Thoracic aorta (tissue), 2 donors: ENCODE results near the gene TNFRSF19. TPM values are rescaled to one million over a fixed set of nuclear protein-coding genes. Genes with fewer than 3 reads are reported as not detected.

ENCODE experiments used
- ATAC-seq: fragments of 150-250 bp; one replicate; pipeline ENCODE4 v1.8.0; 2017; ENCODE audit warnings: low read depth; ENCODE audit not compliant: insufficient number of reproducible peaks, low FRiP score
- DNase-seq: peaks from one replicate; pipeline ENCODE4 v3.0.0-alpha.2; 2020; ENCODE audit warnings: low spot score
- H3K27ac ChIP-seq, 2 donors: fragments of 200-600 bp; sonication (generic); 1 replicate in 1 of 2; 2 replicates in 1 of 2; pipeline ENCODE4 v1.5.1; 2016; ENCODE audit warnings: mild to moderate bottlenecking in 2 of 2, moderate library complexity in 2 of 2
- H3K27me3 ChIP-seq: fragments of 200-600 bp; sonication (generic); replicated peaks from 2 replicates; pipeline ENCODE4 v1.6.0; 2016; ENCODE audit warnings: mild to moderate bottlenecking; ENCODE audit not compliant: insufficient read depth
- H3K36me3 ChIP-seq: fragments of 200-600 bp; sonication (generic); one replicate; pipeline ENCODE4 v1.5.1; 2016
- H3K4me1 ChIP-seq, 2 donors: fragments of 200-600 bp; sonication (generic); 1 replicate in 1 of 2; 2 replicates in 1 of 2; pipeline versions ENCODE4 v1.5.1 to v1.6.0; 2016; ENCODE audit warnings: low read depth in 2 of 2, mild to moderate bottlenecking in 1 of 2; ENCODE audit not compliant: control insufficient read depth in 1 of 2
- H3K4me3 ChIP-seq: fragments of 200-600 bp; sonication (generic); 2 replicates; pipeline ENCODE4 v1.5.1; 2016; ENCODE audit warnings: mild to moderate bottlenecking
- H3K9me3 ChIP-seq: fragments of 200-600 bp; sonication (generic); 2 replicates; pipeline ENCODE4 v1.5.1; 2016
- total RNA-seq, 2 donors: library from RNA; depleted of rRNA; stranded (reverse); fragments of >200 nt; gene quantifications; one replicate each; pipeline versions ENCODE4 v1.1.0 to v1.2.3, GENCODE V29; 2016
- TF ChIP-seq, protein P1 (sequence below): fragments of 200-600 bp; sonication (generic); IDR thresholded peaks from one replicate; pipeline ENCODE4 v1.5.1; 2019; ENCODE audit warnings: antibody characterized with exemption

Gene TNFRSF19
- total RNA-seq, 2 donors from 2014 or later, result 1.4 to 7.6 TPM

DNA sequence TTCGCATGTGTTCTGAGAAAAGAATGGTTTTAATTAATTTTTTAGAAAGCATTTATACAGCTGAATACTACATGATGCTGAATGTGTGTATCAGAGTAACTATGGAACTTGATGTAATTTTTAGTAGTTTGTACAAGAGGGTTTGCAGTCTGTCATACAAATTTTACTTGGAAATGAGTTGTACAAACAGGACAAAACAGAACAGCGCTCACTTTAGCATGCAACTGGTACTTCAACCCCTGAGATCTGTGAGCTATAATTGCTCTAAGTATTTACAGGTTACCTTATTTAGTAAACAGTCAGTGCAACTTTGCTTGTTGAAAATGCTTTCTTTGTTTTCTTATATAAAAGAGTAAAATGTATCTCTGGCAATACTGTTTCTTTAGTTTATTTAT lies 706 bp downstream of the TNFRSF19 start:
- H3K4me1 ChIP-seq, result no peaks in the 10 kb centered on the region
- H3K27me3 ChIP-seq, result peaks cover 6% of the 10 kb centered on the region
- H3K4me3 ChIP-seq, result no peak overlapping the region
- no peak for ATAC-seq
- no peaks in the 10 kb centered on the region for H3K36me3 ChIP-seq
- no peak for DNase-seq
- TF ChIP-seq, protein P1, sequence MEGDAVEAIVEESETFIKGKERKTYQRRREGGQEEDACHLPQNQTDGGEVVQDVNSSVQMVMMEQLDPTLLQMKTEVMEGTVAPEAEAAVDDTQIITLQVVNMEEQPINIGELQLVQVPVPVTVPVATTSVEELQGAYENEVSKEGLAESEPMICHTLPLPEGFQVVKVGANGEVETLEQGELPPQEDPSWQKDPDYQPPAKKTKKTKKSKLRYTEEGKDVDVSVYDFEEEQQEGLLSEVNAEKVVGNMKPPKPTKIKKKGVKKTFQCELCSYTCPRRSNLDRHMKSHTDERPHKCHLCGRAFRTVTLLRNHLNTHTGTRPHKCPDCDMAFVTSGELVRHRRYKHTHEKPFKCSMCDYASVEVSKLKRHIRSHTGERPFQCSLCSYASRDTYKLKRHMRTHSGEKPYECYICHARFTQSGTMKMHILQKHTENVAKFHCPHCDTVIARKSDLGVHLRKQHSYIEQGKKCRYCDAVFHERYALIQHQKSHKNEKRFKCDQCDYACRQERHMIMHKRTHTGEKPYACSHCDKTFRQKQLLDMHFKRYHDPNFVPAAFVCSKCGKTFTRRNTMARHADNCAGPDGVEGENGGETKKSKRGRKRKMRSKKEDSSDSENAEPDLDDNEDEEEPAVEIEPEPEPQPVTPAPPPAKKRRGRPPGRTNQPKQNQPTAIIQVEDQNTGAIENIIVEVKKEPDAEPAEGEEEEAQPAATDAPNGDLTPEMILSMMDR, result no peak
- H3K9me3 ChIP-seq, result no peaks in the 10 kb centered on the region
- no peak overlapping the region for H3K27ac ChIP-seq

DNA sequence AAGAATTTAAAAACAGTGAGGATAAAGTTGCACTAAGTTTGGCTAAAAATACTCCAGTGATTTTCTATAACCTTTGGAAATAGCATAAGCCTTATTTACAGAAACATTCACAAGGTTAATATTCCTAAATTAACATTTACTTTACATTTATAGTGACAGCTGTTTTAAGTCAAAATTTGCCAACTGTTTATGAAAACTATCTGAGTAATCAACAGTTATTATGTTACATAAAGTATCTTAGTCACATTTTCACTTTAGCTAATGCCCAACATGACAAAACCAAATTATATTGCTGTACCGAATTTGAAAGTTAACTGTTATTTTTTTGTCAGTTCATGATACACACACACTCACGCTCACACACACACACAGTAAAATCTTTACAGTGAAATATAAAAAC lies 1.2 kb downstream of the TNFRSF19 start:
- DNase-seq, result no peak
- H3K27ac ChIP-seq, result no peak overlapping the region
- H3K9me3 ChIP-seq, result no peaks in the 10 kb centered on the region
- ATAC-seq, result no peak
- H3K4me3 ChIP-seq, result no peak overlapping the region
- H3K4me1 ChIP-seq, result no peaks in the 10 kb centered on the region
- peaks cover 6% of the 10 kb centered on the region for H3K27me3 ChIP-seq
- TF ChIP-seq, protein P1, result no peak
- no peaks in the 10 kb centered on the region for H3K36me3 ChIP-seq

DNA sequence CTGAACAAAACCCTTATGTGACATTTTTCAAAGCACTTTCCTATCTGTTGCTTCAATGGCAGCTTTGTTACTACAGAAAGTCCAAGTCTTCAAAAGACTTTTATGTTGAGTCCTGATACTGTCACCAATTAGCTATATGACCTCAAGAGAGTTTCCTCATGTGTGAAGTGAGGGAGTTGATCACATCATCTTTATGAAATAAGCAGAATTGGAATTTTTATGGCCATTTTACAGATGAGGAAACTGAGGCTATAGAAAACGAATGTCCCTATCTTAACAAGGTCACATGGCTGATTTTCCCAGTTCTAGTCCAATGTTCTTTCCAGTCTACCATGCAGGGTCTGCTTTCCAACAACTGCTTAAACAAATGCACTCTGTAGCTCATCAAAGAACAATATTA lies 2.6 kb downstream of the TNFRSF19 start:
- no peak overlapping the region for H3K4me3 ChIP-seq

DNA sequence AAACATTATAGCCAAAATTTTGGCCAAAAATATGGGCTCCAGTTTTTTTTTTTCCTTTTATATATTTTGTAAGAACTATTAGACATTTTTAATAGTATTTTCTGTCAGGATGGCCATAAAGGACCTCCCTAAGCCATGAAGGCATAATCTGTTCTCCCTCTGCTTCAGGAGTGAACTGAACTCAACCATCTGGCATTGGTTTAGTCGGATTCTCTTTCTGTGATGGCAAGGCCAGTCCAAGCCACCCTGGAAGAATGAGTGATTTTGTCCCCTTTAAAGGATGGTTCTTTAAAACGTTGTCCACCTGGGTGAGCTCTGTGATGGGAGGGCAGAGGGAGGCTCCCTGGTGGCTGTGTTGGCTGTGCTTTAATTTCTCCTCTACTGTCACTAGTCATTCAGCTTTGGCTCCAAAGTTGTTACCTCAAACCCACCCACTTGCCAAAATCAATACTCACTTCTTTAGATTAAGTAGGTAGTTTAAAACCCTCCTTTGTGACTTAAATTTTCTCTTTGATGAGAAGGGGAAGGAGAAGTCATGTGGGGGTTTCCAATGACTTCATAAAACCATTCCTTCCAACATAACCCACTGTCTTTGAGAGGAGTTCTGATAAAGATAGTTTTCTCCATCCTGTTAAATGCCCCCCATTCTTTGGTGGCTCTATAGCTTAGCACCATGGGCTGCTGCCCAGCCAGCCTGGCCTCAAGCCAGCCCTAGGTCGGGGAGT lies 4.4 kb downstream of the TNFRSF19 start:
- Histone ChIP-seq H3K27ac (no peak overlapping the region), H3K36me3 (no peaks in the 10 kb centered on the region), H3K4me3 (no peak overlapping the region), H3K9me3 (no peaks in the 10 kb centered on the region), H3K4me1 (peaks cover 0 to 10% of the 10 kb centered on the region in 2 donors), H3K27me3 (peaks cover 6% of the 10 kb centered on the region)
- TF ChIP-seq, protein P1, result no peak
- no peak for ATAC-seq
- no peak for DNase-seq

More for the DNA sequence above, 2.6 kb downstream of the TNFRSF19 start:
- H3K9me3 ChIP-seq, result no peaks in the 10 kb centered on the region
- H3K27me3 ChIP-seq, result peaks cover 6% of the 10 kb centered on the region
- TF ChIP-seq, protein P1, result no peak
- no peak for DNase-seq
- no peak overlapping the region for H3K27ac ChIP-seq
- ATAC-seq, result no peak
- no peaks in the 10 kb centered on the region for H3K36me3 ChIP-seq
- H3K4me1 ChIP-seq, result no peaks in the 10 kb centered on the region

DNA sequence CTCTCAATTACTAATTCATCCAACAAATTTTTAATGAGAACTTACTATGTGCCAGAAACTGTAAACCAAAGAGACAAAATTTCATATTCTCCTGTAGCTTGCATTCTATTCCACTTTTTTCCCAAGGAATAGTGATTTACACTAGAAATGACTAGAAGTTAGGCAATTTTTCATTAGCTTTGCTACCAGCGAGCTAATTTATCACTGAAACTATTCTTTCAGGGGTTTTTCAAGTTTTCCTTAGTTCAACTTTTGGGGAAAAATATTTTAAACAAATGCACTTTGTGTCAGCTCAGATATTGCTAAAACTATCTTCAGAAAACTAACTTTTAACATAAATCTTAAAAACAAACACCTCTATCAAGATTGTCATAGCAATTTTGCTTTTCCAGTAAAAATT lies 5.4 kb downstream of the TNFRSF19 start:
- no peaks in the 10 kb centered on the region for H3K36me3 ChIP-seq
- H3K27ac ChIP-seq, result no peak overlapping the region
- H3K4me1 ChIP-seq, result peaks cover 0 to 13% of the 10 kb centered on the region in 2 donors
- DNase-seq (no peak), ATAC-seq (no peak)
- H3K27me3 ChIP-seq, result peaks cover 6% of the 10 kb centered on the region
- H3K4me3 ChIP-seq, result no peak overlapping the region
- TF ChIP-seq, protein P1, result no peak
- no peaks in the 10 kb centered on the region for H3K9me3 ChIP-seq
